Stimulated activated CD4-positive, alpha-beta T cell treated with anti-CD3 and anti-CD28 coated beads, TNF-alpha, amount 100 ng/mL, for 1 hour (primary cell): Measurements from ENCODE around the gene SLC25A36.
"Not testable (repeated sequence)": the region's sequence is repeated elsewhere in the genome, so short reads cannot be mapped to it uniquely, and the experiment has no call there.

Experiments used
- DNase-seq, 3 donors: peaks; one replicate each; pipeline ENCODE4 v3.0.0-alpha.2; 2020; ENCODE audit warnings: low read depth in 3 of 3, low spot score in 1 of 3

SLC25A36 gene

DNA sequence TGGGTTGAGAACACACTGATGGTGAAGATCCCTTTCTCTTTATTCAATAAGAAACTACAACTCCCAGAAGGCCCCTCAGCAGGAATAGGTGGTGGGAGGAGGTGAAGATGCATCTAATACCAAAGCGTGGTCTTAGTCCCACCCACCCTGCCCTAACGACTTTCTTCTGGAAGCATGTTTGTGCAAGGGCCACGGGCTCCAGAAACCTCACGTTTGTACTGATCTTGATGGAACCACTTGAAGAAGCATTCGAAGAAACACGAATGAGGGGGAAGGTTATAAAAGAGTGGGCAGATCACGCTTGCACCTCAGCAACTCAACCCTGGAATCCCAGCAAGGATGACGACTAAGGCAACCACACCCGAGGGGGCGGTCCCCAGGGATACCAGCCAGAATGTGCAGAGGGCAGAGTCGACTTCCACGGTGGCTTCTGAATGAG is 10.6 kb upstream of the SLC25A36 start:
- no peak for DNase-seq

- DNase-seq, result no peak
Measured at GRCh38 chr3:140931801-140932200, 9.8 kb upstream of the SLC25A36 start.

DNA sequence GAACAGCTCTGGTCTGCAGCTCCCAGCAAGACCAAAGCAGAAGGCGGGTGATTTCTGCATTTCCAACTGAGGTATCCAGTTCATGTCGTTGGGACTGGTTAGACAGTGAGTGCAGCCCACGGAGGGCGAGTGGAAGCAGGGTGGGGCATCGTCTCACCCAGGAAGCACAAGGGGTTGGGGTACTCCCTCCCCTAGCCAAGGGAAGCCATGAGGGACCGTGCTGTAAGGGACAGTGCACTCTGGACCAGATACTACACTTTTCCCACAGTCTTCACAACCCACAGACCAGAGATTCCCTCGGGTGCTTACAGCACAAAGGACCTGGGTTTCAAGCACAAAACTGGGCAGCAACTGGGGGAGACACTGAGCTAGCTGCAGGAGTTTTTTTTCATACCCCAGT is 8.5 kb upstream of the SLC25A36 start:
- DNase-seq, result no peak

- DNase-seq, result no peak
Measured at GRCh38 chr3:140933552-140933951, 8.1 kb upstream of the SLC25A36 start.

DNA sequence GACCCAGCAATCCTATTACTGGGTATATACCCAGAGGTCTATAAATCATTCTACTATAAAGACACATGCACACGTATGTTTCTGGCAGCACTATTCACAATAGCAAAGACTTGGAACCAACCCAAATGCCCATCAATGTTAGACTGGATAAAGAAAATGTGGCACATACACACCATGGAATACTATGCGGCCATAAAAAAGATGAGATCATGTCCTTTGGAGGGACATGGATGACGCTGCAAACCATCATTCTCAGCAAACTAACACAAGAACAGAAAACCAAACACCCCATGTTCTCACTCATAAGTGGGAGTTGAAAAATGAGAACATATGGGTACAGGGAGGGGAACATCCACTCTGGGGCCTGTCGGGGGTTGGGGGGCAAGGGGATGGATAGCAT is 2.3 kb upstream of the SLC25A36 start:
- not testable (repeated sequence) for DNase-seq

- DNase-seq, result no peak
Measured at GRCh38 chr3:140941090-140941433, 574 bp upstream of the SLC25A36 start.

DNA sequence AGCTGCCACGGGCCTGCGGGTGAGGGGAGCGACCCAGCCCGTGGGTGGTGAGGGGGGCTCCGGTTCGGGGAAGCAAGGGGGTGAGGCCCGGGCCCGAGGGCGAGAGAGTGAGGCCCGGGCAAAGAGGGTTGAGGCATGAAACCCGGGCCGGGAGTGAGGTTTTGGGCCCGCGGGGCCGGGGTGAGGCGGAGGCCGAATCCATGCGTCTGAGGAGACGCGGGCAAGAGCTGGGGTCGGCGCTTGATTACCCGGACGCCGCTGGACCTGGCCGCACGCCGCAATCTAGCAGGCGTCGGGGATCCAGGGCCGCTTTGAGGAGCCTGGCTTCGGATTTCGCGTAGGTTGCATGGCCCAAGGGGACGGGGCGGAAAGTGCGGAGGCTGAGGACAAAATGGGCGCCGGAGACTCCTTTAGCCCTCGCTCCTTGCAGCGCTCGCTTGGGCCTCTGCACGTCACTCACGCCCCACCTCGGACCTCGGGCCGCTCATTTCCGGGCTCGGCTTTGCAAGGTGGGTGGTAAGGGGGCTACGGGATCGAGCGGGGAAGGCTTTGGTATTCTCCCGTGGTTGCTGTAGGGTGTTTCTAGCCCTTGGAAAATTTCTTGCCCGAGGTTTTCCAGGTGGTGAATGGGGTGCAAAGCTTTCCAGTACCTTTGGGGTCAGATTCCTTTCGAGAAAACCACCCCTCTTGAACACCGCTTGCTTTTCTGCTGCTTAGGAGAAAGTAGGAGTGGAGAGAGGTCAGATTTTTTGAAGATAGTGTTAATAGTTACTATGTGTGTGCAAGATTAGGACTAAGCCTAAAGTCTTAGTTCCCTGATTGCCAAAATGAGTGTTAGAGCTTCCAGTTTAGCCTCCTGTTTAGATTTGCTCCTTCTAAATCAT is 827 bp downstream of the SLC25A36 start:
- DNase-seq, result peak in 1 of 3 donors; percentile 2

- DNase-seq, result no peak
Measured at GRCh38 chr3:140943781-140944552, 2.3 kb downstream of the SLC25A36 start.

- no peak for DNase-seq
Measured at GRCh38 chr3:140948460-140949249, 7.0 kb downstream of the SLC25A36 start.

DNA sequence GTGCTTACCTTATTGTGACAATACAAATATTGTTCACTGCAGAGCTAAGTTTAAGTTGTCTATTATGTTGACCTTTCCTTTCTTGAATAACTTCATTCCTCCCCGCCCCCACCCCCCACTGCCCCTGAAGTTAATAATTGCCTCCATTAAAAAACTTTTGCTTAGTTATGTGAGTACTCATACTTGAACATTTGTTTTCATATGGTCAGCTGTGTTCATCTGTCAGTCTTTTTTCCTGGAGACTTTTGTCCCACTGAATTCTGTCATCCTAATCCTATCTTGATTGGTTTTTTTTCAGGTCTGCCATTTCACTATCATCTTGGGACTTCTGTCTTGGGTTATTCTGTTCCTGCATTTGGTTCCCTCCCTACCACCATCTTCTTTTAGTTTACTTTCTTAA is 8.5 kb downstream of the SLC25A36 start:
- DNase-seq, result no peak

- DNase-seq, result no peak
Measured at GRCh38 chr3:140950863-140951262, 9.2 kb downstream of the SLC25A36 start.

DNA sequence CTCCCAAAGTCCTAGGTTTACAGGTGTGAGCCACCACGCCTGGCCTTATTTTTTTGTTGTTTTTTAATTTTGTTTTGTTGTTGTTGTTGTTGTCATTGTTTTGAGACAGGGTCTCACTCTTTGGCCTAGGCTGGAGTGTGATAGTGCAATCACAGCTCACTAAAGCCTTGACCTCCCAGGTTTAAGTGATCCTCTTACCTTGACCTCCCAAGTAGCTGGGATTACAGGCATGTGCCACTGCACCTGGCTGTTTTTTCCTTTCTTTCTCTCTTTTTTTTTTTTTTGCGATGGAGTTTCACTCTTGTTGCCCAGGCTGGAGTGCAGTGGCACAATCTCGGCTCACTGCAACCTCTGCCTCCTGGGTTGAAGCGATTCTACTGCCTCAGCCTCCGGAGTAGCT is 10.1 kb downstream of the SLC25A36 start:
- DNase-seq, result not testable (repeated sequence)

- DNase-seq, result no peak
Measured at GRCh38 chr3:140953028-140953960, 11.7 kb downstream of the SLC25A36 start.

GRCh38 chr3:140954576-140954975 is 12.9 kb downstream of the SLC25A36 start:
- DNase-seq, result no peak

GRCh38 chr3:140955645-140956044 is 14.0 kb downstream of the SLC25A36 start:
- DNase-seq, result no peak

- DNase-seq, result no peak
Measured at GRCh38 chr3:140956058-140956835, 14.6 kb downstream of the SLC25A36 start.

DNA sequence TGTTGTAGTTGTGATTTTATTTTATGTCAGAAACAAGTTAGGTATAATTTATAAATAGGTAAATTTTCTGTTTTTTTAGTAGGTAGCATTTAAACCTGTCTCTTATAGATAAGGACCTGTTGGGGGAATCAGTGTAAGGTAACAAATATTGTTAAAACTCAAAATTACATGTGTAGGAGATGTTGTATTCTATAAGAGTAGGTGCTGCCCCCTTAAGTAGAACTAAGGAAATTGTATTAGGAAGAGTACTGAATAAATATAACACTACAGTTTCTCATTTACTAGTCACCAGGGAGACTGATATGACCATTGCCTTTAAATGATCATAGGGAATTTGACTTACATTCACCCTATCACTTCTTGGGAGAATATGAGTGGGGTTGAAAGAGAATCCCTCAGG is 31.2 kb downstream of the SLC25A36 start:
- DNase-seq, result no peak

DNA sequence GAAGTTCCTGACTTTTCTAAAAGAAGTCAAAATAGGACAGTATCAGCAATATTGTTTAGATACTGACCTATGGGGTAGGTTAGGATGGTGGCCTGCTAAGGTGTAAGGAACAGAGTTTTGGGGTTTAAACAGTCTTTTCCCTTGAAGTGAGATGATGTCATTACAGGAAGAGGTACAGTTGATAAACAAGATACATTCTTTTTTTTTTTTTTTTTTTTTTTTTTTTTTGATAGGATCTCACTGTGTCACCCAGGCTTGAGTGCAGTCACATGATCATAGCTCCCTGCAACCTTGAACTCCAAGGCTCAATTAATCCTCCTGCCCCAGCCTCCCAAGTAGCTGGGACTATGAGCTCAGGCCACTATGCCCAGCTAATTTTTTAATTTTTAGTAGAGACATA is 33.3 kb downstream of the SLC25A36 start:
- no peak for DNase-seq

DNA sequence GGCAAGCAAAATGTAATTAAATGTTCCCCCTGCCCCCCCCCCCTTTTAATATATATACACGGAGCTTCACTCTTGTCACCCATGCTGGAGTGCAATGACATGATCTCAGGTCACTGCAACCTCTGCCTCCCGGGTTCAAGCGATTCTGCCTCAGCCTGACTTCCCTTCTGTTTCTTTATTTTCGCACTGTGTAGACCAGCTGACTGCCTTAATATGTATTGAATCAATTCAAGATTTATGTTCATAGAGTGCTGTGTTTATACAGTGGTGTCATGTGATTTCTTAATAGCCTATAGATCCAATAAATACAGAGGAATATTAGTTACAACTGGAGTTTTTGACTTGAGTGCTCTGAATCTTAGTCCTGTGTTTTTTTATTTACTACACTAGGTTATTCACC is 39.0 kb downstream of the SLC25A36 start:
- no peak for DNase-seq

DNA sequence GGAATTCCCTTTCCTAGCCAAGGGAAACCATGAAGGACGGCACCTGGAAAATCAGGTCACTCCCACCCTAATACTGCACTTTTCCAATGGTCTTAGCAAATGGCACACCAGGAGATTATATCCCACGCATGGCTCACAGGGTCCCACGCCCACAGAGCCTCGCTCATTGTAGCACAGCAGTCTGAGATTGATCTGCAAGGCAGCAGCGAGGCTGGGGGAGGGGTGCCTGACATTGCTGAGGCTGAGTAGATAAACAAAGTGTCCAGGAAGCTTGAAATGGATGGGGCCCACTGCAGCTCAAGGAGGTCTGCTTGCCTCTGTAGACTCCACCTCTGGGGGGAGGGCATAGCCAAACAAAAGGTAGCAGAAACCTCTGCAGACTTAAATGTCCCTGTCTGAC is 46.2 kb downstream of the SLC25A36 start:
- DNase-seq, result not testable (repeated sequence)
